Measurements from ENCODE around the gene CEP126.

Gene CEP126

DNA sequence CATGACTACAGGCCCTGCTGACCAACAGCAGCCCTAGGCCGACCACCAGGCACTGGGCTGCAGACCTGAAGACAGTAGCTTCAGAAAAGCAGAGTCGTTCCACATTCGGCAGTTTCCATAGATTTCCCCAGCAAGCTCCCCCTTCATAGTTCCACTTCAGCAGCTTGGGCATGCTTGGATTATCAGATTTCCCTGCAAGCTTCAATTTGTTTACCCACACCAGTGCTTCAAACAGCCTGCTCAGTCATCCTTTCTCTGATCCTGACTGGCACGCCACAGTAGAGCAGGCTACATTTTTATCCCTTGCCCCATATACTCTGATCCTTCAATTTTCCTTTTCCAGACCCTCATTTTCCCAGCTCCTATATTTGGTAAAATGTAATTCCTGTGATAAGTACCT is 81.3 kb downstream of the CEP126 start:
- CTCF ChIA-PET: interaction anchor here (1.8 to 4.9 kb wide), 4 partner anchors 9 to 135 kb away, joined by 4 to 27 read pairs (median 14); no protein-coding TSS in a partner anchor
- no peak for TF ChIP-seq CTCF (IDR thresholded peaks at IDR 0.05; ENCODE audit: insufficient read depth, low read length, missing control alignments)
- no peak for DNase-seq (ENCODE audit: low read depth, low spot score)
- POLR2A ChIA-PET: no interaction called here
- H3K4me3 ChIP-seq (ENCODE audit: low read depth, low read length): no peak overlapping the region

DNA sequence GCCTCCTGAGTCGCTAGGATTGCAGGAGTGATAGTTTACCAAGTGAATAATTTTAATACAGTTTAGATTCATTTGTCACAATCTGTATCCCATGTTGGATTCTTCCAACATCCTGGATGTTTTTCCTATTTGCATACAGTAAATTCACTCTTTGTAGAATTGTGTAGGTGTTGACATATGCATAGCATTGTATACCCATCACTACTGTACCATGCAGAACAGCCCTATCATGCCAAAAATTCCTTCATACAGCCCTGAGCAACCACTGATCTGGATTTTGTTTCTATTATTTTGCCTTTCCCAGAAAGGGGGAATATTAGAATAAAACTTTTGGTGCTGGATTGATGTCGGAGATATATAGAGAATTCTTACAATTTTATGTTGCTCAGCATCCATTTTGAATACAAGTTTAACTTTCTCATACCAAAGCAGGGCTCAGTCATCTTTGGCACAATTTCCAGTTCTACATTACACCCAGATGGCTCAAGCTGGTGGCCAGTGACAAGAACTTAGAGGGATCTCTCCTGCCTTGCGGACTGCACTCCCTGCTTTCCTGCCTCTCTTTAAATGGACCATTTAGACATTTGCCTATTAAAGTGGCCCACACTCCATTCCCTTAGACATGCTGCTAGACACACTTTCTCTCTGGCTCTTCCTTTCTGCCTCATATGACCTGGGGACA is 87.0 kb downstream of the CEP126 start:
- no peak for TF ChIP-seq CTCF (IDR thresholded peaks at IDR 0.05; ENCODE audit: insufficient read depth, low read length, missing control alignments)
- no peak for DNase-seq (ENCODE audit: low read depth, low spot score)
- ChIA-PET POLR2A (no interaction called here), CTCF (interaction anchor here (2.0 kb wide), 1 partner anchor 141 kb away, joined by 6 read pairs; no protein-coding TSS in a partner anchor)
- no peak overlapping the region for H3K4me3 ChIP-seq (ENCODE audit: low read depth, low read length)

DNA sequence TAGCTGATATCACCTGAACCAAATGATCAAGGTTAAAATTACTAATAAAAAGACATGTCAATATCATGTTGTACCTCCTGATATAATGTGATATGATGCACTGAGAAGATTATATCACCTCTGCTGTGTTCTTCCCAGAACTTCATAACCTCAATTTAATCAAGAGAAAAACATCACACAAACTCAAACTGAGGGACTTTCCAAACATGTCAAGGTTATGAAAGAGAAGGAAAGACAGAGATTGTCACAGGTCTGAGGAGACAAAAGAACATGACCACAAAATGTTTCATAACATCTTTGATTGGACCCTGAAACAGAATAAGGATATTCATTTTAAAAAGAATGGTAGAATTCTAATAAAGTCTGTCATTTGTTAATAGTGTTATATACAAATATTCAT is 89.4 kb downstream of the CEP126 start:
- DNase-seq (ENCODE audit: low read depth, low spot score): no peak
- POLR2A ChIA-PET: no interaction called here
- no peak for TF ChIP-seq CTCF (IDR thresholded peaks at IDR 0.05; ENCODE audit: insufficient read depth, low read length, missing control alignments)
- CTCF ChIA-PET: interaction anchor here (1.2 to 11.9 kb wide), 4 partner anchors 90 to 574 kb away, joined by 3 to 436 read pairs (median 5); partner anchors contain the start of gene CEP126
- H3K4me3 ChIP-seq (ENCODE audit: low read depth, low read length): no peak overlapping the region

- CTCF ChIA-PET: interaction anchor here (0.9 to 11.9 kb wide), 7 partner anchors 9 to 158 kb away, joined by 3 to 436 read pairs (median 7); no protein-coding TSS in a partner anchor
- no peak for DNase-seq (ENCODE audit: low read depth, low spot score)
- no peak overlapping the region for H3K4me3 ChIP-seq (ENCODE audit: low read depth, low read length)
- POLR2A ChIA-PET: no interaction called here
- TF ChIP-seq CTCF (IDR thresholded peaks at IDR 0.05; ENCODE audit: insufficient read depth, low read length, missing control alignments): no peak
Measured at GRCh38 chr11:102005306-102005705, 90.5 kb downstream of the CEP126 start.

- CTCF ChIA-PET: interaction anchor here (0.7 to 11.9 kb wide), 35 partner anchors 8 to 607 kb away, joined by 3 to 436 read pairs (median 4); partner anchors contain the start of gene CFAP300
- H3K4me3 ChIP-seq (ENCODE audit: low read depth, low read length): no peak overlapping the region
- TF ChIP-seq CTCF (IDR thresholded peaks at IDR 0.05; ENCODE audit: insufficient read depth, low read length, missing control alignments): no peak
- DNase-seq (ENCODE audit: low read depth, low spot score): no peak
- POLR2A ChIA-PET: interaction anchor here (1.0 kb wide), 1 partner anchor 146 kb away, joined by 3 read pairs; no protein-coding TSS in a partner anchor
Measured at GRCh38 chr11:102006835-102007566, 92.2 kb downstream of the CEP126 start.

Data from AG04449 (cell line).